Measurements from ENCODE around the gene NDUFA7.
"Not testable (repeated sequence)": the region's sequence is repeated elsewhere in the genome, so short reads cannot be mapped to it uniquely, and the experiment has no call there.

GRCh38 chr19:8318835-8319234 lies 2.3 kb downstream of the NDUFA7 start:
- not testable (repeated sequence) for TF ChIP-seq POLR2A, CTCF (IDR thresholded peaks at IDR 0.05)

All from adrenal gland (tissue), 5 donors.